Sigmoid colon (tissue), 4 donors: ENCODE measurements around the gene GBP2.

Source experiments
- EP300 ChIP-seq, 4 donors: sonication (generic); formaldehyde crosslinking; IDR thresholded peaks; one replicate each; pipeline ENCODE4 v1.6.1; 2017; ENCODE audit warnings: antibody characterized with exemption in 4 of 4
- POLR2AphosphoS5 ChIP-seq, 4 donors: sonication (generic); formaldehyde crosslinking; IDR thresholded peaks; one replicate each; pipeline ENCODE4 v1.6.1; 2017; ENCODE audit warnings: antibody characterized with exemption in 4 of 4
- TF ChIP-seq, protein P1 (sequence below), 4 experiments: fragments of 450-650 bp in 3 of 4; fragments of 200-600 bp in 1 of 4; IDR thresholded peaks; one replicate each; pipeline ENCODE4 v1.5.1; 2016 to 2019; ENCODE audit warnings: antibody characterized with exemption in 4 of 4, mild to moderate bottlenecking in 3 of 4, moderate library complexity in 2 of 4

- TF ChIP-seq, protein P1, sequence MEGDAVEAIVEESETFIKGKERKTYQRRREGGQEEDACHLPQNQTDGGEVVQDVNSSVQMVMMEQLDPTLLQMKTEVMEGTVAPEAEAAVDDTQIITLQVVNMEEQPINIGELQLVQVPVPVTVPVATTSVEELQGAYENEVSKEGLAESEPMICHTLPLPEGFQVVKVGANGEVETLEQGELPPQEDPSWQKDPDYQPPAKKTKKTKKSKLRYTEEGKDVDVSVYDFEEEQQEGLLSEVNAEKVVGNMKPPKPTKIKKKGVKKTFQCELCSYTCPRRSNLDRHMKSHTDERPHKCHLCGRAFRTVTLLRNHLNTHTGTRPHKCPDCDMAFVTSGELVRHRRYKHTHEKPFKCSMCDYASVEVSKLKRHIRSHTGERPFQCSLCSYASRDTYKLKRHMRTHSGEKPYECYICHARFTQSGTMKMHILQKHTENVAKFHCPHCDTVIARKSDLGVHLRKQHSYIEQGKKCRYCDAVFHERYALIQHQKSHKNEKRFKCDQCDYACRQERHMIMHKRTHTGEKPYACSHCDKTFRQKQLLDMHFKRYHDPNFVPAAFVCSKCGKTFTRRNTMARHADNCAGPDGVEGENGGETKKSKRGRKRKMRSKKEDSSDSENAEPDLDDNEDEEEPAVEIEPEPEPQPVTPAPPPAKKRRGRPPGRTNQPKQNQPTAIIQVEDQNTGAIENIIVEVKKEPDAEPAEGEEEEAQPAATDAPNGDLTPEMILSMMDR (IDR thresholded peaks at IDR 0.05): no peak
- TF ChIP-seq POLR2AphosphoS5 (IDR thresholded peaks at IDR 0.05) (no peak), EP300 (IDR thresholded peaks at IDR 0.05) (no peak)
Measured at GRCh38 chr1:89146721-89147120, 20.8 kb upstream of the GBP2 start.
